Endodermal cell (in vitro differentiated cells): Measurements from ENCODE around the gene DHRS7B. TPM values are rescaled to one million over a fixed set of nuclear protein-coding genes. Genes with fewer than 3 reads are reported as not detected.

Experiments used
- DNase-seq: peaks from one replicate; pipeline ENCODE4 v3.0.0-alpha.2; 2017
- H3K27ac ChIP-seq: 2 replicates; pipeline ENCODE4 v1.5.1; 2013; ENCODE audit warnings: mild to moderate bottlenecking, low read depth, low read length, moderate library complexity
- H3K27me3 ChIP-seq: 2 replicates; pipeline ENCODE4 v1.6.1; 2013; ENCODE audit warnings: mild to moderate bottlenecking, low read length, moderate library complexity; ENCODE audit not compliant: insufficient read depth, control insufficient read depth, poor library complexity, severe bottlenecking
- H3K36me3 ChIP-seq: 2 replicates; pipeline ENCODE4 v1.7.0; 2013; ENCODE audit warnings: mild to moderate bottlenecking, low read length, moderate library complexity; ENCODE audit not compliant: control insufficient read depth, insufficient read depth
- H3K4me1 ChIP-seq: one replicate; pipeline ENCODE4 v1.7.0; 2013; ENCODE audit warnings: low read length; ENCODE audit not compliant: control insufficient read depth, insufficient read depth
- H3K4me3 ChIP-seq: 2 replicates; pipeline ENCODE4 v1.5.1; 2013; ENCODE audit warnings: mild to moderate bottlenecking, low read length, moderate library complexity
- H3K9ac ChIP-seq: 2 replicates; pipeline ENCODE4 v1.6.1; 2013; ENCODE audit warnings: mild to moderate bottlenecking, low read length, moderate library complexity; ENCODE audit not compliant: poor library complexity, severe bottlenecking; ENCODE audit errors: extremely low read depth
- H3K9me3 ChIP-seq: 2 replicates; pipeline ENCODE4 v1.6.1; 2013; ENCODE audit warnings: mild to moderate bottlenecking, low read length, moderate library complexity; ENCODE audit not compliant: control insufficient read depth
- H3K27ac Mint-ChIP-seq: 2 replicates; pipeline ENCODE4 v1.8.0; 2020; ENCODE audit warnings: mixed read lengths
- H3K27me3 Mint-ChIP-seq: 2 replicates; pipeline ENCODE4 v1.8.0; 2021; ENCODE audit warnings: mild to moderate bottlenecking, mixed read lengths; ENCODE audit not compliant: insufficient read depth
- H3K36me3 Mint-ChIP-seq: 2 replicates; pipeline ENCODE4 v1.8.0; 2020; ENCODE audit warnings: low read depth, mixed read lengths
- H3K4me1 Mint-ChIP-seq: 2 replicates; pipeline ENCODE4 v1.8.0; 2020; ENCODE audit warnings: mixed read lengths
- H3K4me3 Mint-ChIP-seq: 2 replicates; pipeline ENCODE4 v1.8.0; 2020; ENCODE audit warnings: mild to moderate bottlenecking, moderate library complexity, mixed read lengths
- H3K9me3 Mint-ChIP-seq: 2 replicates; pipeline ENCODE4 v1.8.0; 2020; ENCODE audit warnings: mild to moderate bottlenecking, mixed read lengths
- WGBS, 2 experiments: methylation state at CpG; one replicate each; pipeline versions ENCODE4 v1.1.5 to v1.1.7; 2013; ENCODE audit warnings: missing lambda C conversion rate in 2 of 2, mixed read lengths in 1 of 2; ENCODE audit not compliant: insufficient coverage in 1 of 2, insufficient read length in 1 of 2; 5-methylcytosine and 5-hydroxymethylcytosine counted together
- long read RNA-seq, 4 experiments: library from polyadenylated mRNA in 2 of 4; library from RNA in 1 of 4; library from capped mRNA in 1 of 4; stranded (forward) in 3 of 4; unstranded in 1 of 4; transcript quantifications; one replicate each; pipeline ENCODE4 v2.0.0, GENCODE V29; 2020 to 2021; ENCODE audit warnings: inconsistent platforms in 1 of 4
- polyA plus RNA-seq, 2 experiments: library from polyadenylated mRNA; stranded (reverse); fragments of 50-300 nt; gene quantifications; one replicate each; pipeline ENCODE4 v1.2.3, GENCODE V29; 2013
- total RNA-seq, 2 donors: library from RNA; stranded (reverse); fragmentation: NEBNext Ultra II Directional in 1 of 2; extraction: Animal tissue kit (Norgen Biotek cat#: 25700) in 1 of 2; gene quantifications; 2 replicates in 1 of 2; 3 replicates in 1 of 2; pipeline ENCODE4 v1.2.1, GENCODE V29; 2021
- TF ChIP-seq, protein P1 (sequence below): fragments of 200-600 bp; sonication (generic); conservative IDR thresholded peaks from 2 replicates; pipeline ENCODE4 v1.5.0; 2021; ENCODE audit warnings: antibody characterized with exemption, mild to moderate bottlenecking

DHRS7B gene, protein sequence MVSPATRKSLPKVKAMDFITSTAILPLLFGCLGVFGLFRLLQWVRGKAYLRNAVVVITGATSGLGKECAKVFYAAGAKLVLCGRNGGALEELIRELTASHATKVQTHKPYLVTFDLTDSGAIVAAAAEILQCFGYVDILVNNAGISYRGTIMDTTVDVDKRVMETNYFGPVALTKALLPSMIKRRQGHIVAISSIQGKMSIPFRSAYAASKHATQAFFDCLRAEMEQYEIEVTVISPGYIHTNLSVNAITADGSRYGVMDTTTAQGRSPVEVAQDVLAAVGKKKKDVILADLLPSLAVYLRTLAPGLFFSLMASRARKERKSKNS
- total RNA-seq: 10 to 100 TPM; 20.8 to 24.2 TPM
- 16.9 TPM for polyA plus RNA-seq (2013, experiment 1 of 2)
- polyA plus RNA-seq (2013, experiment 2 of 2): 15.0 TPM
- long read RNA-seq, experiment 1, partial matches to known transcripts: 2 of 11 reads
- long read RNA-seq, experiment 1, other reads (novel, unspliced or antisense): 3 of 11 reads
- long read RNA-seq, experiment 2, transcript DHRS7B-202 (7 exons, 2,175 nt): major isoform, 29 of 50 reads
- long read RNA-seq, experiment 2, transcript DHRS7B-207 (1 exons, 1,910 nt): minor isoform, 6 of 50 reads
- long read RNA-seq, experiment 2, partial matches to known transcripts: 2 of 50 reads
- long read RNA-seq, experiment 2, other reads (novel, unspliced or antisense): 7 of 50 reads
- long read RNA-seq, experiment 3, transcript DHRS7B-207 (1 exons, 1,910 nt): minor isoform, 14 of 83 reads
- long read RNA-seq, experiment 3, transcript DHRS7B-202 (7 exons, 2,175 nt): major isoform, 58 of 83 reads
- long read RNA-seq, experiment 3, partial matches to known transcripts: 0 of 83 reads
- long read RNA-seq, experiment 3, other reads (novel, unspliced or antisense): 8 of 83 reads
- long read RNA-seq, experiment 4, transcript DHRS7B-202 (7 exons, 2,175 nt): major isoform, 59 of 78 reads
- long read RNA-seq, experiment 4, transcript DHRS7B-207 (1 exons, 1,910 nt): minor isoform, 7 of 78 reads
- long read RNA-seq, experiment 4, partial matches to known transcripts: 1 of 78 reads
- long read RNA-seq, experiment 4, other reads (novel, unspliced or antisense): 6 of 78 reads

DNA sequence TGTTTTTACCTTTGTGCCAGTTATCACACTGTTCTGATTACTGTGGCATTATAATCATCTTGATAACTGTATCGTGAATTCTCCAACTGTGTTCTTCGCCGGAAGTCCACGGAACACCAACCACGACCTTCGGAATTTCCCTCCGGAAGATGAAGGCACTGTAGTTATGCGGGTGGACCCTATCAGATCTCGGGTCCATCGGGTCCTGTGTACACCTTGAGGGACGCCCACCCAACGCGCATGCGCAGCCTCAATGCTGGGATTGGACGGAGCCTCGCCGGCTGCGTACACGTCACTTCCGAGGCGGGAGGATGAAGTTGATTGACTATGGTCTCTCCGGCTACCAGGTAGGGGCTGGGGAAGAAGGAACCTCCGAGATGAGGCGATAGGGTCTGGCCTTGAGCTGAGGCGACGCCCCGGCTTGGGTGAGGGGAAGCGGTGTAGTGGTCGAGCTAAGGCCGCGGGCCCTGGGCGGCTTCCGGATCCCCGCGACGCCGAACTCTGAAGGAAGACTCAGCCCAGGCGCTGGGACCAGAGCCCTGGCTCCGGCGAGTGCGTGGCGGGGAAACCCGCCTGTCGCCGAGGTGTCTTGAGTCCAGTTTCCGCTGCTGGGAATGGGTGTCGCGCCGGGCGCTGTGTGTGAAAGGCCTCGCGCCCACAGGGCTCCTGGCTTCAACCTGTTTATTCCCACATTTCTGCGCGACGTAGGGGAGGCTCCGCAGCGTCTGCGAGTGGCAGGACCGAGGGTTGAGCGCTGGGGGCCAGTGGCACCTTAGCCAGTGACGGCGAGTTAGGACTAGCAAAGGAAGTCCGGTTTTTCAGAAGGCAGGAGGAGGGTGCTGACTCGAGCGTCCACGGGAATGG, at the start of gene DHRS7B:
DHRS7B (plus strand) TSS at position 320 of the 864 bp plus-strand sequence; CDS start at position 328, 8 bp downstream.
- WGBS, 2 experiments: 0% methylated on average over 27 to 66 of the region's 66 CpGs
- Mint-ChIP-seq H3K9me3 (peaks cover 8% of the 10 kb centered on the region), H3K27ac (peak within 1 kb of the TSS; percentile 92), H3K4me3 (peak within 1 kb of the TSS; percentile 88), H3K27me3 (no peaks in the 10 kb centered on the region), H3K36me3 (peaks cover 5% of the 10 kb centered on the region), H3K4me1 (peaks cover 8% of the 10 kb centered on the region)
- Histone ChIP-seq H3K27ac (no peak within 1 kb of the TSS), H3K4me1 (no peaks in the 10 kb centered on the region), H3K9ac (peak within 1 kb of the TSS; percentile 93), H3K36me3 (peaks cover 6% of the 10 kb centered on the region), H3K4me3 (peak within 1 kb of the TSS; percentile 89), H3K9me3 (peaks cover 3% of the 10 kb centered on the region), H3K27me3 (no peaks in the 10 kb centered on the region)
- TF ChIP-seq, protein P1, sequence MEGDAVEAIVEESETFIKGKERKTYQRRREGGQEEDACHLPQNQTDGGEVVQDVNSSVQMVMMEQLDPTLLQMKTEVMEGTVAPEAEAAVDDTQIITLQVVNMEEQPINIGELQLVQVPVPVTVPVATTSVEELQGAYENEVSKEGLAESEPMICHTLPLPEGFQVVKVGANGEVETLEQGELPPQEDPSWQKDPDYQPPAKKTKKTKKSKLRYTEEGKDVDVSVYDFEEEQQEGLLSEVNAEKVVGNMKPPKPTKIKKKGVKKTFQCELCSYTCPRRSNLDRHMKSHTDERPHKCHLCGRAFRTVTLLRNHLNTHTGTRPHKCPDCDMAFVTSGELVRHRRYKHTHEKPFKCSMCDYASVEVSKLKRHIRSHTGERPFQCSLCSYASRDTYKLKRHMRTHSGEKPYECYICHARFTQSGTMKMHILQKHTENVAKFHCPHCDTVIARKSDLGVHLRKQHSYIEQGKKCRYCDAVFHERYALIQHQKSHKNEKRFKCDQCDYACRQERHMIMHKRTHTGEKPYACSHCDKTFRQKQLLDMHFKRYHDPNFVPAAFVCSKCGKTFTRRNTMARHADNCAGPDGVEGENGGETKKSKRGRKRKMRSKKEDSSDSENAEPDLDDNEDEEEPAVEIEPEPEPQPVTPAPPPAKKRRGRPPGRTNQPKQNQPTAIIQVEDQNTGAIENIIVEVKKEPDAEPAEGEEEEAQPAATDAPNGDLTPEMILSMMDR: no peak
- DNase-seq: peak; percentile 100

- Mint-ChIP-seq H3K4me3 (no peak overlapping the region), H3K4me1 (peaks cover 4% of the 10 kb centered on the region), H3K9me3 (peaks cover 17% of the 10 kb centered on the region), H3K36me3 (peaks cover 2% of the 10 kb centered on the region), H3K27ac (no peak overlapping the region), H3K27me3 (peaks cover 7% of the 10 kb centered on the region)
- Histone ChIP-seq H3K4me3 (no peak overlapping the region), H3K27me3 (no peaks in the 10 kb centered on the region), H3K9ac (no peak overlapping the region), H3K9me3 (peaks cover 24% of the 10 kb centered on the region), H3K4me1 (no peaks in the 10 kb centered on the region), H3K27ac (no peak overlapping the region), H3K36me3 (no peaks in the 10 kb centered on the region)
- TF ChIP-seq, protein P1: no peak
- 84 to 95% methylated on average over 2 of the region's 2 CpGs for WGBS, 2 experiments
- no peak for DNase-seq
Observed at GRCh38 chr17:21077281-21077680, 49.5 kb upstream of the DHRS7B start.
